Anterior cingulate cortex (tissue), 58 donors: ENCODE measurements around the gene RPS19BP1.
"Not testable (repeated sequence)": the region's sequence is repeated elsewhere in the genome, so short reads cannot be mapped to it uniquely, and the experiment has no call there.

ENCODE experiments used
- DNase-seq, 58 donors: peaks; one replicate each; lab custom pipeline; 2025; lab: John Stamatoyannopoulos, UW

The RPS19BP1 gene

GRCh38 chr22:39530116-39530515, 2.4 kb downstream of the RPS19BP1 start:
- DNase-seq = no peak

GRCh38 chr22:39529487-39529851, 3.1 kb downstream of the RPS19BP1 start:
- DNase-seq = no peak

- peak; percentile 32 to 93 (median 84) for DNase-seq
Observed at GRCh38 chr22:39528681-39529486, 3.7 kb downstream of the RPS19BP1 start.

- DNase-seq = no peak
Observed at GRCh38 chr22:39528080-39528661, 4.4 kb downstream of the RPS19BP1 start.

GRCh38 chr22:39527481-39527961, 5.0 kb downstream of the RPS19BP1 start:
- DNase-seq = no peak

- no peak for DNase-seq
Observed at GRCh38 chr22:39526736-39527171, 5.8 kb downstream of the RPS19BP1 start.

GRCh38 chr22:39525658-39525975, 6.9 kb downstream of the RPS19BP1 start:
- no peak for DNase-seq

GRCh38 chr22:39524753-39525657, 7.5 kb downstream of the RPS19BP1 start:
- no peak for DNase-seq

- no peak for DNase-seq
Observed at GRCh38 chr22:39524089-39524752, 8.3 kb downstream of the RPS19BP1 start.

- peak in 33 of 58 donors; percentile 23 to 77 (median 50) for DNase-seq
Observed at GRCh38 chr22:39522567-39523300, 9.8 kb downstream of the RPS19BP1 start.

- not testable (repeated sequence) for DNase-seq
Observed at GRCh38 chr22:39522091-39522490, 10.5 kb downstream of the RPS19BP1 start.

- DNase-seq = peak in 2 of 58 donors; percentile 64 to 65
Observed at GRCh38 chr22:39521106-39521885, 11.3 kb downstream of the RPS19BP1 start.

GRCh38 chr22:39520226-39521105, 12.1 kb downstream of the RPS19BP1 start, which contains the start of gene ATF4:
TSS of gene ATF4 (plus strand) at chr22:39520562. CDS start at chr22:39521446, 884 bp downstream.
- peak in 57 of 58 donors; percentile 29 to 99 (median 92) for DNase-seq

- peak in 50 of 58 donors; percentile 47 to 97 (median 91) for DNase-seq
Observed at GRCh38 chr22:39519681-39520225, 12.8 kb downstream of the RPS19BP1 start.

- peak in 8 of 58 donors; percentile 25 to 62 (median 41) for DNase-seq
Observed at GRCh38 chr22:39518996-39519680, 13.4 kb downstream of the RPS19BP1 start.

- no peak for DNase-seq
Observed at GRCh38 chr22:39518144-39518786, 14.3 kb downstream of the RPS19BP1 start.
